Osteocyte (in vitro differentiated cells): ENCODE data around the gene HIP1. TPM values are rescaled to one million over a fixed set of nuclear protein-coding genes. Genes with fewer than 3 reads are reported as not detected.

Experiments
- DNase-seq: peaks from one replicate; pipeline ENCODE4 v3.0.0; 2021; ENCODE audit warnings: mixed read lengths; ENCODE audit not compliant: unreplicated experiment; ENCODE audit errors: extremely low spot score
- H3K27ac Mint-ChIP-seq: one replicate; pipeline ENCODE4 v1.8.0; 2021; ENCODE audit warnings: mild to moderate bottlenecking, mixed read lengths; ENCODE audit not compliant: unreplicated experiment
- H3K27me3 Mint-ChIP-seq: one replicate; pipeline ENCODE4 v1.8.0; 2021; ENCODE audit warnings: mixed read lengths; ENCODE audit not compliant: unreplicated experiment
- H3K36me3 Mint-ChIP-seq: one replicate; pipeline ENCODE4 v1.8.0; 2021; ENCODE audit warnings: mixed read lengths; ENCODE audit not compliant: unreplicated experiment
- H3K4me1 Mint-ChIP-seq: one replicate; pipeline ENCODE4 v1.8.0; 2021; ENCODE audit warnings: mixed read lengths; ENCODE audit not compliant: unreplicated experiment
- H3K4me3 Mint-ChIP-seq: one replicate; pipeline ENCODE4 v1.8.0; 2021; ENCODE audit warnings: mild to moderate bottlenecking, moderate library complexity, mixed read lengths; ENCODE audit not compliant: unreplicated experiment
- H3K9me3 Mint-ChIP-seq: one replicate; pipeline ENCODE4 v1.8.0; 2021; ENCODE audit warnings: mixed read lengths; ENCODE audit not compliant: unreplicated experiment
- total RNA-seq: library from RNA; stranded (reverse); gene quantifications from 2 replicates; pipeline ENCODE4 v1.2.1, GENCODE V29; 2021
- TF ChIP-seq, protein P1 (sequence below): fragments of 200-600 bp; sonication (generic); IDR thresholded peaks from 2 replicates; pipeline ENCODE4 v1.5.0; 2021; ENCODE audit warnings: antibody characterized with exemption, mild to moderate bottlenecking, moderate library complexity

The HIP1 gene
- total RNA-seq, 1 donor from 2014 or later: 55.3 TPM

DNA sequence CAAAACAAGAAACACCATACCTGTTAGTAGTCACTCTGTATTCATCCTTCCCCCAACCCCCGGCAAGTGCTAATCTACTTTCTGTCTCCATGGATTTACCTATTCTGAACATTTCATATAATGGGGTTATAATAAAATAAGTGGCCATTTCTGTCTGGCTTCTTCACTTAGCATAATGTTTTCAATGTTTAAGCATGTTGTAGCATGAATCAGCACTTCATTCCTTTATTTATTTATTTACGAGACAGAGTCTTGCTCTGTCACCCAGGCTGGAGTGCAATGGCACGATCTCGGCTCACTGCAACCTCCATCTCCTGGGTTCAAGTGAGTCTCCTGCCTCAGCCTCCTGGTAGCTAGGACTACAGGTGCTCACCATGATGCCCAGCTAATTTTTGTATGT is 69.2 kb downstream of the HIP1 start:
- DNase-seq: no peak
- Mint-ChIP-seq H3K4me3 (no peak overlapping the region), H3K9me3 (peaks cover 3% of the 10 kb centered on the region), H3K27me3 (no peaks in the 10 kb centered on the region), H3K36me3 (no peaks in the 10 kb centered on the region), H3K4me1 (peaks cover 17% of the 10 kb centered on the region), H3K27ac (no peak overlapping the region)
- TF ChIP-seq, protein P1, sequence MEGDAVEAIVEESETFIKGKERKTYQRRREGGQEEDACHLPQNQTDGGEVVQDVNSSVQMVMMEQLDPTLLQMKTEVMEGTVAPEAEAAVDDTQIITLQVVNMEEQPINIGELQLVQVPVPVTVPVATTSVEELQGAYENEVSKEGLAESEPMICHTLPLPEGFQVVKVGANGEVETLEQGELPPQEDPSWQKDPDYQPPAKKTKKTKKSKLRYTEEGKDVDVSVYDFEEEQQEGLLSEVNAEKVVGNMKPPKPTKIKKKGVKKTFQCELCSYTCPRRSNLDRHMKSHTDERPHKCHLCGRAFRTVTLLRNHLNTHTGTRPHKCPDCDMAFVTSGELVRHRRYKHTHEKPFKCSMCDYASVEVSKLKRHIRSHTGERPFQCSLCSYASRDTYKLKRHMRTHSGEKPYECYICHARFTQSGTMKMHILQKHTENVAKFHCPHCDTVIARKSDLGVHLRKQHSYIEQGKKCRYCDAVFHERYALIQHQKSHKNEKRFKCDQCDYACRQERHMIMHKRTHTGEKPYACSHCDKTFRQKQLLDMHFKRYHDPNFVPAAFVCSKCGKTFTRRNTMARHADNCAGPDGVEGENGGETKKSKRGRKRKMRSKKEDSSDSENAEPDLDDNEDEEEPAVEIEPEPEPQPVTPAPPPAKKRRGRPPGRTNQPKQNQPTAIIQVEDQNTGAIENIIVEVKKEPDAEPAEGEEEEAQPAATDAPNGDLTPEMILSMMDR: no peak

DNA sequence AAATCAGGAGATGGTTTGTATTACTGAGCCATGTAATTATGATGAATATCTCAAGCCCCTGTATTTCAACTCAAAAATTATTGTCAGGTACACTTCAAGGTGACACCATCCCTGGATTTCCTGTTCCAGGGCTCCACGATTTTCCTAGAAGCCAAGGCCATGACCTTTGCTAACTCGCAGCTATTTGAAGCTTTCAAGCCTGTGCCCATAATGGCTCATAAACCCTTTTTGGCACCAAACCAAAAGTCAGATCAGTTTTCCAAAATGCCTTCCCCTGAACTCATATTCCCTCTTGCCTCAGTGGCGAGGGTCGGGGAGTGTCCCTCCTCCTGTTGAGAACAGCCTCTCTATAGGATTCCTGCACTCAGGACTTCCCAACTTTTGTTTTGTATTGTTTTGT is 70.8 kb downstream of the HIP1 start:
- Mint-ChIP-seq H3K4me1 (peaks cover 20% of the 10 kb centered on the region), H3K27ac (no peak overlapping the region), H3K4me3 (no peak overlapping the region), H3K36me3 (no peaks in the 10 kb centered on the region), H3K9me3 (peaks cover 3% of the 10 kb centered on the region), H3K27me3 (no peaks in the 10 kb centered on the region)
- TF ChIP-seq, protein P1: no peak
- no peak for DNase-seq

DNA sequence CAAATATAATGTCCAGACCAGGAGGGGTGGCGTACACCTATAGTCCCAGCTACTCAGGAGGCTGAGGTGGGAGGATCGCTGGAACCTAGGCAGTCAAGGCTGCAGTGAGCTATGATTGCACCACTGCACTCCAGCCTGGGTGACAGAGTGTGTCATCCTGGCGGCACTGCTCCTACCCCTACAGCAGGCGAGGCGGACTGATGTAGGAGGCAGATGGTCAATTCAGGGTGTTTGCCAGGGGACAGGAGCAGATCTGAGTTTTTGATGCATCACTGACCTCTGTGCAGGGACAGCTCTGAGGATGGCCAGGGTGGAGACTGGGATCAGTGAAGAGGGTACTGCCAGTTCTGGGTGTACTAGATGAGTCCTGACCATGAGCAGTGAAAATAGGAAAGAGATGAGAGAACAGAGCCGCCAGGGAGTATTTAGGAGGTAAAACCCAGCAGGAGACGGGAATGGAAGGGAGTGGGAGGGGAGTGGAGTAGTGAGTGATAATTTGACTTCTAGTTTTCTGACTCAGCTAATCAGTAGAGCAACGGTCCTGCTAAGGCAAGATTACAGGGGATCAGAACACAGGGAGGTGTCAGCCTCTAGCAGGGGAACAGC is 75.3 kb downstream of the HIP1 start:
- peaks cover 38% of the 10 kb centered on the region for H3K4me1 Mint-ChIP-seq
- TF ChIP-seq, protein P1: no peak
- no peaks in the 10 kb centered on the region for H3K27me3 Mint-ChIP-seq
- H3K4me3 Mint-ChIP-seq: no peak overlapping the region
- no peak overlapping the region for H3K27ac Mint-ChIP-seq
- no peak for DNase-seq
- no peaks in the 10 kb centered on the region for H3K9me3 Mint-ChIP-seq
- no peaks in the 10 kb centered on the region for H3K36me3 Mint-ChIP-seq

DNA sequence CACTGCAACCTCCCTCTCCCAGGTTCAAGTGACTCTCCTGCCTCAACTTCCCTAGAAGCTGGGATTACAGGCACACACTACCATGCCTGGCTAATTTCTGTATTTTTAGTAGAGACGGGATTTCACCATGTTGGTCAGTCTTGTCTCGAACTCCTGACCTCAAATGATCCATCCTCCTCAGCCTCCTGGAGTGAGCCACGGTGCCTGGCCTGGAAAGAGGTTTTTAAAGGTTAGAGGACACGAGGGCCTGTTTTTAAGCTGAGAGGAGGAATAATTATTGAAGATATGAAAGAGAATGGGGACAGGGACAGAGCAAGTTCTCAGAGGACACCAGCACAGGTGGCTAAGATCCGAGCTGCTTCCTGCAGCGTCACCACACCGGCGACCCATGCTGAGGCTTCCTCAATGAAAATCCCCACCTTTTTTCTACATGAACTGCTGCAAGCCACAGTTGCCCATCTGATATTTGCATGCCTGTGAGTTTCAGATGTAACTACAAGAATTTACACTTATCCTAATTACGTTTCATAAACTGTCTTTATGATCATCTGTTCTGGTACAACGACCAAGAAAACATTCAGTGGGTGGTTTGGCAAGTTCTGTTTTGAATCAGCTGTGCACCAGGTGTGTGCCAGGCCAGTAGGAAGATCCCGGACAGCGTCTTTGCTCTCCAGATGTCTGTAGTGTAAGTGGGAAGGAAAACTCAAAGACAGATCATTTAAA is 76.0 kb downstream of the HIP1 start:
- H3K4me1 Mint-ChIP-seq: peaks cover 41% of the 10 kb centered on the region
- no peaks in the 10 kb centered on the region for H3K36me3 Mint-ChIP-seq
- H3K27me3 Mint-ChIP-seq: no peaks in the 10 kb centered on the region
- TF ChIP-seq, protein P1: no peak
- no peak overlapping the region for H3K27ac Mint-ChIP-seq
- no peak overlapping the region for H3K4me3 Mint-ChIP-seq
- H3K9me3 Mint-ChIP-seq: no peaks in the 10 kb centered on the region
- no peak for DNase-seq

DNA sequence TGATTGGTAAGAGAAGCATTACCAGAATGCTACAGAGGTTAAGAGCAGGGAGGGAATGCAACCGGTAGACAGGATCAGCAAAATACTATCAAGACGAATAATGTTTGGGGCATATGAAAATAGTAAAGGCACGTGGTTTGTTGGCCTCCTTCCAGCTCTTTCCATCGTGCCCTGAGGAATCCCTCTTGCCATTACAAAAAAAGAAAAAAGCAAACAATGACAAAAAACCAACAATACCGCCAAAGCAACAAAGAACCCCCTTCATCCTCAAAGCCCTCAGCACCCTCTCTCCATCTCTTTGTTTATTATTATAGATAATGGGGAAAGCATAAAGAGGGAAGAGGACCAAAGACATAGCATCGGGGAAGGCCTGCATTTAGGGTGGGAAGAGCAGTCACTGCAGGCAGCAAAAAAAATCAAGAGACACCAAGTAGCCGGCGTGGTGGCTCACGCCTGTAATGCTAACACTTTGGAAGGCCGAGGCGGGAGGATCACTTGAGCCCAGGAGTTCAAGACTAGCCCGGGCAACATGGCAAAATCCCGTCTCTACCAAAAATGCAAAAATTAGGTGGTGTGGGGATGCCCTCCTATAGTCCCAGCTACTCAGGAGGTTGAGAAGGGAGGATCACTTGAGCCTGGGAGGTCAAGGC is 78.0 kb downstream of the HIP1 start:
- H3K36me3 Mint-ChIP-seq: no peaks in the 10 kb centered on the region
- DNase-seq: no peak
- peak overlapping the region; percentile 18 for H3K27ac Mint-ChIP-seq
- no peak overlapping the region for H3K4me3 Mint-ChIP-seq
- H3K9me3 Mint-ChIP-seq: no peaks in the 10 kb centered on the region
- TF ChIP-seq, protein P1: no peak
- peaks cover 57% of the 10 kb centered on the region for H3K4me1 Mint-ChIP-seq
- no peaks in the 10 kb centered on the region for H3K27me3 Mint-ChIP-seq
